UCSD-AML1 (cell line): ENCODE results near the gene IRF4.

Experiments
- DNase-seq: peaks from one replicate; lab custom pipeline; 2025; ENCODE audit not compliant: unreplicated experiment; lab: John Stamatoyannopoulos, UW

Gene IRF4

DNA sequence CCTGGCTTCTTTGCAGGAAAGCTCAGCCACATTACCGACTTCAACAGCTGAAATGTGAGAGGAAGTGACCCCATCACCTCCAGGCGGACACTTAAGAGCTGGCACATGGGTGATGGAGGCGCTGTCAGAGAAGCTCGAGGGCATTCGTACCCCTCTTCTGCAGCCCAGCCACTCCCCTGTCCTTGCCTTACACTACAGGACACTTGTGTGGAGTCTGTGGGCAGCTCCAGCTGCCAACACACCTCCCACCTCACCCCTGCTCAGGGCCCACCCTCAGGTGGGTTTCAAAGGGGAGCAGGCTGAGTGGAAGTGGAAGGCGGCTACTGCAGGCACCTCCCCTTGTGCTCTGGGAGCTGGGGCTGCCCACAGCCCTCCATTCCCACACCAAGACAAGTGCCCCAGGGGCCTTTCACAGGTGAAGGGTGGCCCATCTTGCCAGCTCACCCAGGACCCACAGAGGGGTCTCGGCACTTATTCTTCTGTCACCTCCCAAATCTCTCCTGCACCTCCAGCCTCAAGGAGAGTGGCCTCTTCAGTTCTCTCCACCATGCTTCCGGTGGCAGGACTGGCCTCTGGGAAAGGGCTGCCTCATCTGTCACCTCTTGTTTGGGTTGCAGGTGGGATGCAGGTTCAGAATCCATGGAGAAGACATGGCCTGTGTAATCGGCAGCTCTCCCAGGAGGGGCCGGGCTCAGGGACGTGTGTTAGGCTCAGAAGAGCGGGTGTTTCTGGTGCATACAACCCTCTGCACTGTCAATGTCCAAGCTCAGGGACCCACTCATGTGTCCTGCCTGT is 49.8 kb downstream of the IRF4 start:
- DNase-seq, result no peak

DNA sequence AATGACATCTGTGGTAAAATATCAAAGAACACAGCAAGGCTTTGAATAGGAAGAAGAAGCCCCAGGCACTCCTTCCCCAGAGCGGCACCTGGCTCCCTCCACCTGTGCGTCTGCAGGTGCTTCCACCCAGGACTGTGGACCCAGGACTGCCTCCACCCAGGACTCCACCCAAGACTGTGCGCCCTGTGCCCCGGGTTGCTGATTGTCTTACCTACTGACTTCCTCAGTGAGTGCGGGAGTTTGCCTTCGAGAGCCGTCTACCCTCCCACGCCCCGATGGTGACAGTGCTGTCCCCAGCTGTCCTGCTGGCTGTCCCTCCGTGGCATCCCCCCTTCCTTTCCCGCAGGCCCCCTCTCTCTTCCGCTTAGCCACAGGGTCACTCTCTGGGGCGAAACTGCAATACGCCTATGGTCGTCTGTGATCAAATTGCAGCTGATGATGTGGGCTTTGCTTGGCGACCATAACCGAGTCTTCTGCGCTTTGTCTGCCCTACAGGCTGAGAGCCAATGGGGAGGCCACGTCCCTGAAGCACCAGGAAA is 52.1 kb downstream of the IRF4 start:
- no peak for DNase-seq

DNA sequence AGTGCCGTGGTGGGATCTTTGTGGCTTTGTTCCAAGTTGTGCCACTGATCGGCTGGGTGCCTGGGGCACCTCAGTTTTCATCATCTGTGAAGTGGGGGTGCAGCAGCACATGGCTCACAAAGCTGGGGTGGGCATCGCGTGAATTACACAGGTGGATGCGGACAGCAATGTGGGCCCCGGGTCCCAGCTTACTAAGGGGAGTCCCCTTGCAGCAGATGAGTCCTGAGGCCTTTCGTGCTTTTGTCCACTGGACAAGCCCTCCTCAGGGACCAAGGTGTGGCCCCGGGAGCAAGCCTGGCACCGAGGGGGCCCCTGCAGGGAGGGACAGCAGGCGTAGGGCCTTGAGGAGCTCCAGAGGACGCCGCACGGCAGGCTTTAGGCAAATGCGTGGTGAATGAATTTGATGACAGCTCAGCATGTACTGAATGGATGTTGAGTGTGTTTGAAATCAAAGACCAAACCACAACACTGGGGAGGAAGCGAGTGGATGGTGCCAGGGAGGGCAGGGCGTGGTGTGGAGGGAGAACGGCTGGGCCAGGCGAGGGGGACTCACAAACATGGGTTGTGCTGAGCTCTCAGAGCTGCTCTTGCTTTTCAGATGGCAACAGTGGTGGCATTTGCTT is 53.2 kb downstream of the IRF4 start:
- no peak for DNase-seq

DNA sequence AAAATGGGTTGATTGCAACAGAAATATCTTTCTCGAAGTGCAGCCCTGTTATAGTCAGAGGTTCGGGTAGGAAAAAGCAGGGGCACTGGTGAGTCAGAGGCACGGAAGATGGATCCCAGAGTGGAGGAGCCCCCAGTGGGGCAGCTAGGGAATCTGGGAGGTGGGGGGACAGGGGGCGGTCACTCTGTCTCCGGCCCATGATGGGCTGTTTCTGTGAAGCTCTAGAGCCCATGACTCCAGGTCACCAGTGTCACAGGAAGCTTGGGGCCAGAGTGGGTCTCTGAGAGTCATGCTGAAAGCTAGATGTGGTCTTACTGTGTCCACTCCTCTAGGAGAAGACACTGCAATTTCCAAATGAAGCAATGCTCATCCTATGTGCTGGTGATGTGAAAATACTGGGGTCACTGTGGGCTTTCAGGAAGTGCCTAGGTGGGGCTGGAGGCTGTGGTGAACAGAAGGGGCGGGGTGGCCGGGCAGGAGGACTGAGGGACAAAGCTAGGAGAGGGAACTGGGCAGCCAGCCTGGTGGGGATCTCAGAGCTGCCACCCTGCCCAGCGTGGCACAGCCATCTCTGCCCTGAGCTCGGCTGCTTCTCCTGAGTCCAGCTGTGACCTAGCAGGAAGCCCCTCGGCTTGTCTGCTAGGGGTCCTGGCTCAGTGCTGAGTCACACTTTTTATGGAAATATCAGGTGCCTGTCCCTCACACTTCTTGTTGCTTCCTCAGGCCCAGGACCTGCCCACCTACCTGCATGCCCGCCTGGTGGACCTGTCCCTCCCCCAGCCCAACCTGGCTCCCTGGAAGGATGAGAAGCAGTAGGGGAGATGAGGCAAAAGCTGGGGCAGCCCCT is 54.2 kb downstream of the IRF4 start:
- DNase-seq, result no peak

DNA sequence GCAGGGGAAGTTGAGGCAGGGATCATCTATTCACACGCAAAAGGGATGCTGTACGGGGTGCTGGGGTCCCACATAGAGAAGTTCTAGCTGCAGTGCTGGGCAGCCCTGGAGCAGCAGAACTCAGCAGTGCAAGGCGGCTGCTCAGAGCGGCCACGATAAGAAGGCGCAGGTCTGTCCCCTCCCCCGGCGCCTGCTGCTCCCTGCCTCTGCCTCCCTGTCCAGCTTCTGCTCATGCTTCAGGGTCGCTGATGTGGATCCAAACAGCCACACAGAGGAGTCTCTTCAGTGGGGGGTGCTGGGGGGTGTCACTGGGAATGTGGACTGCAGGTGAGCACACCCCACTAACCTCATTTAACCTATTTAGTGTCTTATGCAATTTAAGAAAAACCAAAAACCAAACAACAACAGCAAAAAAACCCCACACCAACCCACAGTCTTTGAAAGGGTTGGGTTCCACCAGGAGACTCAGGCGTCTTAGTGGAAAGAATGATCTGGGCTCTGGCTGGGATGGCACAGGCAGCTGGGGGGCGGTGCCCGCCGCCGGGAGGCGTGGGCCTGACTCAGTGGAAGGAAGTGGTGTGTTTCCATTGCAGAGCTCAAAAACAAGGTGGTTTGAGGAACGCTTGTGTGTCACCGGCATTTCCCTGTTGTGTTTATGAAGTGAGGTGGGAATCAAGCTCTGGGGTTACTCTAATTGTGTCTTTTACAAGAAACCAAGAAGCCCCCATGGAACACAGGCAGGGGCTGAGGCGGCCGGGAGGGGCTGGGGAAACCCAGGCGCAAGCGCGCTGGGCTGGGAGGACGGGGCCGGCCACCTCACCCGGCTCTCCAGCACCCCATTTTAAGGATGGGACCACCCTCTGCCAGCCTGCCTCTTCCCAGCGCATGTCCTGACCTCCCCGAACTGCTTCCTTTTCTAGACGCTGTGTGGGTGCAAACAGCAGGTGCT is 55.1 kb downstream of the IRF4 start:
- DNase-seq, result peak; percentile 63

DNA sequence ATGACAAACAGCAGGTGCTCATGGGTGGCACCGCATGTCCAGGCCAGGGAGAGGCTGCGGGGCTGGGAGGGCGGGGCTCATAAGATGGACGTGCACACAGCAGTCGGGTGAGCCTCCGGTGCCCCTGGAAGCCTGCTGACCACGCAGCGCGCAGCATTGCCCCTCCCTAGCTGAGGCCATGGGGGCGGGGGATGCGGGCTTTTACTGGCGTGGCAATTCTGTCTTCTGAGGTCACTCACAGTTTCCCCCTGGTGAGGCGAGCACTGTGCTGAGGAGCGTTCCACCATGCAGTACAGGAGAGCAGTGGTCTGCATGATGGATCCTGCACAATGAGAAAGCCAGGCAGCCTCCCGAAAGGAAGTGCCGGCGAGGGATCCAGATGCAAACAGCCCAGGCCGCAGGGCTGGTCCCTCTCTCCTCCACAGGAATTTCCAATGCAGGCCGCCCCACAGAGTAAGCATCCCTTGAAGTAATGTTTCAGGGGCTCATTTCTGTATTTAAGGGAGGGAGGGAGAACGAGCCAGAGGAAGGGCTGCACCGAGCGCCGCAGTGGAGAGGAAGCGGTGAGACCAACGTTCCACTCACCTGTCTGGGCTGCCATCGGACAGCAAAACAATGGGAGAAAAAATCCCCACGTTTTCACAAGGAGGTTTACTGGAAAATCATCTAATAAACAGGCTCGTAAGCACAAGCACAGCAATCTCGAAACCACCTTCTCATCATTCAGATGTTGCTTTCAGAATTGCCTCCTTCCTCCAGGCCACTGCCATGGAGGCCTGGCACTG is 56.0 kb downstream of the IRF4 start:
- no peak for DNase-seq

DNA sequence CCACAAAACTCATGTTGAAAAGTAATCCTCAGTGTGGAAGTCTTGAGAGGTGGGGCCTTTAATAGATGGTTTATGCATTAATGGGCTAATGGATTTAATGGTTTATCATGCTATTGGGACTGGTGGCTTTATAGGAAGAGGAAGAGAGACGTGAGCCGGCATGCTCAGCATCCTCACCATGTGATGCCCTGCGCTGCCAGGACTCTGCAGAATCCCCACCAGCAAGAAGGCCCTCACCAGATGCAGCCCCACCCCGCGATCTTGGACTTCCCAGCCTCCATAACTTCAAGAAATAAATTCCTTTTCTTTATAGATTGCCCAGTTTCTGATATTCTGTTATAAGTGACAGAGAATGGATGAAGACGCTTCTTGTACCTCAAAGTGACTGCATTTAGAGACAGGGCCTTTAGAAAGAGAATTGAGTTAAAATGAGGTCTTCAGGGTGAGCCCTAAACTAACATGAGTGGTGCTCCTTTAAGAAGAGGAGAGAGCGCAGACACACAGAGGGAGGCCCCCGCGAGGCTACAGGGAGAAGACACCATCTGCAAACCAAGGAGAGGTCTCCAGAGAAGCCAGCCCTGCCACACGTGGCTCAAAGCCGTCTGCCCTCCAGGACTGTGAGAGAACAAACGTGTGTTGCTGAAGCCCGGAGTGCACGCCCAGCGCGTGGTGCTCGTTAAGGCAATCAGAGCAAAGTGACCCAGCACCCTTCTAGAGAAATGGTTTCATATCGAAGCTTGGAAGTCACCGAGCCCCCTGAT is 56.9 kb downstream of the IRF4 start:
- DNase-seq, result no peak

DNA sequence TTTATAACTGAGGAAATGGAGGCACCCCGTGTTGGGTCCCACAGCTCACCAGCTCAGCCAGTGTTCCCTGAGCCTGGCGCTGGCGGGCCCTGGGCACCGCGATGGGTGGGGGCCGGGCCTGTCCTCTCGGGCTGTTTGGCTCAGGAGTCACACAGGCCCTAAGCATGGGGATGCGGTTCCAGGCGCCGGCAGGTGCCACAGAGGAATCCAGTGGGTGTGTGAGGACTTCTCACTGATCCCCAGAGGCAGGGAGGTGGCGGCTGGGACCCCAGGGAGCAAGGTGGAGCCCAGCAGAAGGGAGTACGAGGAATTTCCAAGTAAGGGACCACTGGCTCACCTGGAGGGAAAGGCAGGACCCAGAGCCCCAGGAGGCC is 57.5 kb downstream of the IRF4 start:
- no peak for DNase-seq

DNA sequence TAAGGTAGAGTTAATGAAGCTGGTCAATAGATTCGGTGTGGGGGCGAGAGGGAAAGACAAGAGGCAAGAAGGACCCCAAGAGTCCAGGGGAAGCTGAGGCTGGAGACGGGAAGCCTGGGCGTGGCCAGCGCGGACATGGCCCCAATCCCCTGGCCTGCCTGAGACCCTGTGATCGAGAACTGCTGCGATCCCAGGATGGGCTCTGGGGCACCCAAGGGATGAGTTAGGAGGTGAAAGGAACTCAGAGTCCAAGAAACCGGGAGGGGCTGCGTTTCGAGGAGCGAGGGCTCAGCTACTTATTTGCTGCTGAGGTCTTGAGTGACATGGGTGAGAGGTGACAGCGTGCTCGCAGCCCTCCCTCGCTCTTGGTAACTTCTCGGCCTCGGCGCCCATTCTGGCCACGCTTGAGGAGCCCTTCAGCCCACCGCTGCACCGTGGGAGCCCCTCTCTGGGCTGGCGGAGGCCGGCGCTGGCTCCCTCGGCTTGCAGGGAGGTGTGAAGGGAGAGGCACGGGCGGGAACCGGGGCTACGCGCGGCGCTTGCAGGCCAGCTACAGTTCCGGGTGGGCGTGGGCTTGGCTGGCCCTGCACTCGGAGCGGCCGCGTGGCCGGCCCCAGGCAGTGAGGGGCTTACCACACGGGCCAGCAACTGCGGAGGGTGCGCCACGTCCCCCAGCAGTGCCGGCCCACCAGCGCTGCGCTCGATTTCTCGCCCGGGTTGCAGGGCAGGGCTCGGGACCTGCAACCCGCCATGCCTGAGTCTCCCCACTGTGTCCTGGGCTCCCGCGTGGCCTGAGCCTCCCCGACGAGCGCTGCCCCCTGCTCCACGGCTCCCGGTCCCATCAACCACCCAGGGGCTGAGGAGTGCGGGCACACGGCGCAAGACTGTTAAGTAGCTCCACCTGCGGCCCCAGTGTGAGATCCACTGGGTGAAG is 58.2 kb downstream of the IRF4 start:
- DNase-seq, result no peak

DNA sequence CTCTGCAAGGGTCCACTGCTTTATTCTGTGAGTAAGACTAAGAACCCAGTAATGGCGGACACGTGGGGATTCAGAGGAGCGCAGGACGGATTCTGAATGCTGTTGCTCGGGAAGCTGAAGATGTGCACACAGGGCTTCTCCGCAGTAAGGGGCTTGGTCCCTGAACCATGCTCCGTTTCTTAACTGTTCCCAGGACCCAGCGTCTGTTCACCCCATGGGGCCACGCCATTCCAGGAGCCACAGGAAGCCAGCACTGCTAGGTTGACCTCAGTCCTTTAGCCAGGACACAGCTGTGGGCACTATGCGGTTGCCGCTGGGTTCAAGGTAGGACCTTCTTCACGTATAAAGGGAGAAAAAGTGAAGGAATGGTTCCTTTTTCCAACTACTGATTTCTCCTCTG is 59.8 kb downstream of the IRF4 start:
- no peak for DNase-seq

DNA sequence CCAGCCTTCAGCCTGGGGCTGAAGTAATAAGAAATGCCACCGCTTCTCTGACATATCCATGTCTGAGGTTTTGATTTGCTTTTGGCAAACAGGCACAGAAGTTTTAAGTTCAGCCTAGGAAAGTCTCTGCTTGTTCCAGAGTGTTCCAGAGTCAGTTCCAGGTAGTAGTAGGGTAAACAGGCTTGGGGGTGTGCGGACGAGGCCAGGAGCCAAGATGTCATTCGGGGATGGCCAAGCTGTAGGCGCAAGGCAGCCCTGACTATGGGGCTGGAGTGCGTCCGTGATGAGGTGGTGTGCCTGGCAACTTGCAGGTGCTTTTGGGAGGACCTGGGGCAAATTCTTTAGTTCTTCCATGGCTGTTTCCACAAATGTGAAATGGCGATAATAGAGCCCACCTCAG is 60.3 kb downstream of the IRF4 start:
- no peak for DNase-seq

DNA sequence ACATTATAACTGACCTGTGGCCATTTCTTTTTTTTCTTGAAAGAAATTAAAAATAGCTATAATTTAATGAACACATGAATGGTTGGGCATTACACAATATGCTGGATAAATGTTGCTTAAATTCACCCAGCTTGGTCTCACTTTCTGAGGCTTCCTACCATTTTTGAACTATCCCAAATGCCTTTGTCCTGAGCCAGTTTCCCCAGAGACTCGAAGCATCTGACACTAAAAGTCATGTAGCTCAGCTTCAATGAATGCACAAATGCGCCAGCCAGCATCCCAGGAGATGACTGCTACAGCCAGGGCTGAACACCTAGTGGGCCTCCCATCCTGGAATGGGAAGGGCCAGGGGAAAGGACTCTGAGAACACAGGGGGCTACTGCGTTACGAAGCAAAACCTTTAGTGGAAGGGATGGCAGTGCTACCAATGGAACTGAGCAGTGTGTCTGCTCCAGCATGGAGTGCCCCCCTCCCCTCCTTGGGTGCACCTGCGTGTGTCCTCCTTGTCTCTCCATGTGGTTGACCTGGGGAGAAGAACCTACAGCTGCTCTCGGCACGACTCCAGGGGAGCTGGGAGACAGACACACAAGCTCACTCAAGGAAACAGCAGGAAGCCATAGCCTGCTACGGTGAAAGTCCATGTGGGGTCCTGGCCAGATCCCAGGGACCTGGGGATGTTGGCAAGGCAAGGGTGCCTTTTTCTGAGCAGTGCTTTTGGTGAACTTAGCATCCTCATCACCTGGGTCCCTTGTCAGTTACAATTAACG is 60.9 kb downstream of the IRF4 start:
- no peak for DNase-seq

DNA sequence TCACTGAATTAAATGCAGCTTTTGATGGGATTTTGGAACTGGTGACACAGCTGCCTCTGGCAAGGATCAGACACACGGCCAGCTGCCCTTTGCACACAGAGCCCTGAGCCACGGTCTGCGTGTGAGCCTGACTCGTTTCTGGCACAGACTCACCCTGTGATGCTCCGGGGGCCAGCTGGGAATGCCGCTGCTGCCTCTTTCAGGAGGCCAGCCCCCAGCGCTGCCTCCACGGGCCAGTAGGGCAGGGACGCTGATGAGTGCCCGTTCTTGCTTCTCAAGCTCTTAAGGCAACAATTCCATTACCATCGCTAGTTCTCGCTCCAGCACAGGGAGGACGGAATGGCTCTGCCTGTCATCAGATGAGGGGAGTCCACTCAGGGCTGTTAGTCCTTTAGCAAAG is 61.6 kb downstream of the IRF4 start:
- DNase-seq, result no peak

DNA sequence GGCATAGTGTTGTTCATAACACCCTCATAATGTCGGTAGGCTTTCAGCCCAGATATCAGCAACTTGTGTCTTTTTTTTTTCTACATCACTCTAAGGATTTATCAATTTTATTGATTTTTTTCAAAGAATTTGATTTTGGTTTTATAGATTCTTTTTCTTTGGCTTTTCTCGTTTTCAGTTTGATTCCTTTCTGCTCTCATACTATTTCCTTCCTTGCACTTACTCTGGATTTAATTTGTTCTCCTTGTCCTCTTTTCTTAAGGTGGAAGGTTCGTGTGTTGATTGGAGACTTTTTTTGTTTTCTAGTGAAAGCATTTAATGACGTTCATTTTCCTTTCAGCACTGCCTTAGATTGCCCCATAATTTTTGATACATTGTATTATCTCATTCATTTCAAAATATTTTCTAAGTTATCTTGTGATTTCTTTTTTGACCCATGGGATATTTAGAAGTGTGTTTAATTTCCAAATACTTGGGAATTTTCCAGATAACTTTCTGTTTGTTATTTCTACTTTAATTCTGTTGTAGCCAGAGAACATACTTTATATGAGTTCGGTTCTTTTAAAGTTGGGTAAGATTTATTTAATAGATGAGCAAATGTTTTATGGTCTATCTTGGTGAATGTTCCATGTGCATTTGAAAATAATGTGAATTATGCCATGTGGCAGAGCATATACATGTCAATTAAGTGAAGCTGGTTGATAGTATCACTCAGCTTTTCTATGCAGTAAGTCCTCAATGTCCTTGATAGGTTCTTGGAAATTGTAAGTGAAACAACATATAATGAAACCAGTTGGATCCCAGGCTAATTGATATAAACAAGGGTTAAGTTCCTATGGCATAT is 62.8 kb downstream of the IRF4 start:
- DNase-seq, result no peak

DNA sequence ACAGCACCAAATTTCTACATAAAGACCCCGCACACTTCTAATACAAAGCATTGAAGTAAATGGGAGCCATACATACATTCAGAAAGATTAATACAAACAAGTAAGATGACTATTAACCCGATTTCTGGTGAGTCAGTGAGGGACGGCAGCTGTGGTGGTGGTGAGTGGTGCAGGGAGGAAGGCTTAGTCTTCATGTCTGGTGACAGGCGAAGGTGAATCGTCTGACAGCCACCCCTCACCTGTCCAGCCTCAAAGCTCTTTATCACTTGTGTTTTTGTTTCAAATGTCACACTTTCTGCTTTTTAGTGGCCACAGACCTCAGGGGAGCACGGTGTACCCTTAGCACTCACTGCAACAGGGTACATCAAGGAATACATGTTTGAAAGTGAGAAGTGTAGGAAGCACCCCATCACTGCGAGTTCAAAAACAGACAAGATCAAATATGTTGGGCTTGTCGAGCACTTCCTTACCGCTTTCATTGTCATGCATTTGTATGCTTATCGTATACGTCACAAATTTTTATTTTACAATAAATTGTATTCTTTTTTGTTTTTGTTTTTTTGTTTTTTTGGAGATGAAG is 63.5 kb downstream of the IRF4 start:
- no peak for DNase-seq

DNA sequence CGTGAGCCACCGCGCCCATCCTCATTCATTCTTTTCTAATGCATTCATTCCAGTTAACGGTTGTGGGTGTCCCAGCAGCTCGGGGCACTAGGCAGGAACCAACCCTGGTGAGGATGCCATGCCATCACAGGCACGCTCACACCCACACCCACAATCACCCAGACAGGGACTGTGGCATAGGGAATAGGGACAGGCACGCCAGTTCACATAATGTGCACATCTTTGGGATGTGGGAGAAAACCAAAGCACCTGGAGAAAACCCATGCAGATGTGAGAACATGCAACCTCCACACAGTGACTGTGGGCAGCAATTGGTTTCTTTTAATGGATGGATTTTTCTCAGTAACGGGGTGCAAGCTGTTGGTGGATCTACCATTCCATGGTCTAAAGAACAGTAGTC is 64.3 kb downstream of the IRF4 start:
- DNase-seq, result no peak
